ENCODE results near the gene KHDC1L. TPM values are rescaled to one million over a fixed set of nuclear protein-coding genes. Genes with fewer than 3 reads are reported as not detected.
A peak's percentile ranks its signal among the peaks of the same experiment; 100 is the strongest.
"Not testable (repeated sequence)": the region's sequence is repeated elsewhere in the genome, so short reads cannot be mapped to it uniquely, and the experiment has no call there.

Gene KHDC1L, protein sequence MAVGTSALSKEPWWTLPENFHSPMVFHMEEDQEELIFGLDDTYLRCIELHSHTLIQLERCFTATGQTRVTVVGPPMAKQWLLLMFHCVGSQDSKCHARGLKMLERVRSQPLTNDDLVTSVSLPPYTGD
- not detected for total RNA-seq

DNA sequence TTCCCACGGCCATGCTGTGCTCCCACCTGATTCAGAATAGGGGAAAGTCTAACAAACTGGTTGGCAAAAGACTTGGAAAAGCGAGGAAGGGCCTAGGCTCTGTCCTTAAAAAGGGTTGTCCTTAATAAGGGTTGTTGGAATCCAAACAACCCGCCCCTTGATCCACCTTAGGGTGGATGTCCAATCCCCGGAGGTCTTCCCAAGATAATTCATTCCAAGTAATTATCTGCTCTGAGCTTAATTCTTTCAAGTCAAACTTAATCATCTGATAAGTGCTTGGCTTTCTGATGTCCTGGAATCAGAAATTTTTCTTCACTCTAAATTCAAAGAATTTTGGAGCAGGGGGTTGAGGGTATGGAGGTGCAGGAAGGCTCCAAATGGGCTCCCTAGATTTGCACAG is at the start of gene KHDC1L:
Gene KHDC1L (minus strand): TSS at position 101 of the 400 bp plus-strand sequence. CDS start 88 bp downstream, at position 13.
- H3K9me3 Mint-ChIP-seq = no peaks in the 10 kb centered on the region
- ATAC-seq (no peak), DNase-seq (no peak)
- no peak within 1 kb of the TSS for H3K4me3 Mint-ChIP-seq
- no peaks in the 10 kb centered on the region for H3K27me3 Mint-ChIP-seq (ENCODE audit: low read depth)
- H3K36me3 Mint-ChIP-seq (ENCODE audit: insufficient read depth) = no peaks in the 10 kb centered on the region
- H3K4me1 Mint-ChIP-seq (ENCODE audit: low read depth) = no peaks in the 10 kb centered on the region

DNA sequence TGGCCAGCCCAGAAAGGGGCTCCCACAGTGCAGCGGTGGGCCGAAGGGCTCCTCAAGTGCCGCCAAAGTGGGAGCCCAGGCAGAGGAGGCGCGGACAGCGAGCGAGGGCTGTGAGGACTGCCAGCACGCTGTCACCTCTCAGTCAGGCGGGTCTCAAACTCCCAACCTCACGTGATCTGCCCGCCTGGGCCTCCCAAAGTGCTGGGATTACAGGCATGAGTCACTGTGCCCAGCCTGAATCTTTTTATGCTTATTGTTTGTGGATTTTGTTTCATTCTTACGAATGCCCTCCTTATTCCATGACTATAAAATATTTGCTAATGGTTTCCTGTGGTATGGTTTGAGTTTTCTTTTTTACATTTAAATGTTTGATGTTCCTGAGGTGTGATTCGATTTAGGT is 44.0 kb upstream of the KHDC1L start:
- not testable (repeated sequence) for ATAC-seq, DNase-seq

DNA sequence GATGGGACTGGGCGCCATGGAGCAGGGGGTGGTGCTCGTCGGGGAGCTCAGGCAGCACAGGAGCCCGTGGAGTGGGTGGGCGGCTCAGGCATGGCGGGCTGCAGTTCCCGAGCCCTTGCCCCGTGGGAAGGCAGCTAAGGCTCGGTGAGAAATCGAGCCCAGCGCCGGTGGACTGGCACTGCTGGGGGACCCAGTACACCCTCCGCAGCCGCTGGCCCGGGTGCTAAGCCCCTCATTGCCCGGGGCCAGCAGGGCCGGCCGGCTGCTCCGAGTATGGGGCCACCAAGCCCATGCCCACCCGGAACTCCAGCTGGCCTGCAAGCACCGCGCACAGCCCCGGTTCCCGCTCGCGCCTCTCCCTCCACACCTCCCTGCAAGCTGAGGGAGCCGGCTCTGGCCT is 43.6 kb upstream of the KHDC1L start:
- not testable (repeated sequence) for H3K36me3 Mint-ChIP-seq (ENCODE audit: insufficient read depth); H3K27me3 Mint-ChIP-seq (ENCODE audit: low read depth); H3K4me3 Mint-ChIP-seq; DNase-seq; H3K9me3 Mint-ChIP-seq; ATAC-seq
- peaks cover 12% of the 10 kb centered on the region for H3K4me1 Mint-ChIP-seq (ENCODE audit: low read depth)

More for the DNA sequence above, 44.0 kb upstream of the KHDC1L start:
- H3K4me3 Mint-ChIP-seq; H3K36me3 Mint-ChIP-seq (ENCODE audit: insufficient read depth); H3K27me3 Mint-ChIP-seq (ENCODE audit: low read depth); H3K9me3 Mint-ChIP-seq; H3K4me1 Mint-ChIP-seq (ENCODE audit: low read depth): not testable (repeated sequence)

DNA sequence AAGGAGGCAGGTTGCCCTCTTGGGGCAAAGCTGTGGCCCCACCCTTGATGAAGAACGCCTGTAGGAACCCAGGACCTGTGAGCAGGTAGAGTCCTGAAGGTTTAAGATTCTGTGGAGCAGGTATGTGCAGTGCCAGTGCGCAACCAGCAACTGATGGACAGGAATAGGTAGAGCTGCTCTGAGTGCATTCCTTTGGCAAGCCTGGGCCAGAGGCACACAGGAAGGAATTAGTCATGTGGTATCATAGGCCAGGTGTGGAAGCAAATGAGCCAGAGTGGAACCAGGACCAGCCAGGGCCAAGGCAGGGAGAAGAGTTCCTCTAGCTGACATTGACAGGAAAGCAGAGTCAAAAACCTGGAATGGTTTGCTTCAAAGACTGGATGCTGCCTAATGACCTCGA is 39.1 kb upstream of the KHDC1L start:
- Mint-ChIP-seq H3K27me3 (ENCODE audit: low read depth) (no peaks in the 10 kb centered on the region), H3K4me3 (peak overlapping the region; percentile 78), H3K4me1 (ENCODE audit: low read depth) (peaks cover 23% of the 10 kb centered on the region), H3K36me3 (ENCODE audit: insufficient read depth) (no peaks in the 10 kb centered on the region), H3K9me3 (no peaks in the 10 kb centered on the region)
- DNase-seq = no peak
- no peak for ATAC-seq

DNA sequence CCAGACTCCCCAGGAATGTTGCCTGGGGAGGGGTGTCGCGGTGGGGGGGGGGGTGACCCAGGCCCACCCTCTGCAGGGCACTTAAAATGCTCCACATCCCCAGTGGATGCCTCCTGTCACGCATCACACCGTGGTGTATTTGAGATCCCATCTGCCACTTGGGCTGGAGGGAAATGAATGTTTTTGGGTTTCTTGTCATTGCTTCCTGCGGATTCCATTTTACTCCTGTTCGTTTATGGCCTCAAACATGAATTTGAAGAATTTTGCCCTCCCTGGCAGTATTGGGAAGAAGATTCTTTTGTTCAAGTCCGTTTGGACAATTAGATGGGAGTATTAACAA is 38.2 kb upstream of the KHDC1L start:
- Mint-ChIP-seq H3K36me3 (ENCODE audit: insufficient read depth) (no peaks in the 10 kb centered on the region), H3K4me1 (ENCODE audit: low read depth) (peaks cover 23% of the 10 kb centered on the region), H3K9me3 (no peaks in the 10 kb centered on the region), H3K4me3 (peak overlapping the region; percentile 78), H3K27me3 (ENCODE audit: low read depth) (no peaks in the 10 kb centered on the region)
- DNase-seq (no peak), ATAC-seq (peak in 1 of 2 donors; percentile 6)

DNA sequence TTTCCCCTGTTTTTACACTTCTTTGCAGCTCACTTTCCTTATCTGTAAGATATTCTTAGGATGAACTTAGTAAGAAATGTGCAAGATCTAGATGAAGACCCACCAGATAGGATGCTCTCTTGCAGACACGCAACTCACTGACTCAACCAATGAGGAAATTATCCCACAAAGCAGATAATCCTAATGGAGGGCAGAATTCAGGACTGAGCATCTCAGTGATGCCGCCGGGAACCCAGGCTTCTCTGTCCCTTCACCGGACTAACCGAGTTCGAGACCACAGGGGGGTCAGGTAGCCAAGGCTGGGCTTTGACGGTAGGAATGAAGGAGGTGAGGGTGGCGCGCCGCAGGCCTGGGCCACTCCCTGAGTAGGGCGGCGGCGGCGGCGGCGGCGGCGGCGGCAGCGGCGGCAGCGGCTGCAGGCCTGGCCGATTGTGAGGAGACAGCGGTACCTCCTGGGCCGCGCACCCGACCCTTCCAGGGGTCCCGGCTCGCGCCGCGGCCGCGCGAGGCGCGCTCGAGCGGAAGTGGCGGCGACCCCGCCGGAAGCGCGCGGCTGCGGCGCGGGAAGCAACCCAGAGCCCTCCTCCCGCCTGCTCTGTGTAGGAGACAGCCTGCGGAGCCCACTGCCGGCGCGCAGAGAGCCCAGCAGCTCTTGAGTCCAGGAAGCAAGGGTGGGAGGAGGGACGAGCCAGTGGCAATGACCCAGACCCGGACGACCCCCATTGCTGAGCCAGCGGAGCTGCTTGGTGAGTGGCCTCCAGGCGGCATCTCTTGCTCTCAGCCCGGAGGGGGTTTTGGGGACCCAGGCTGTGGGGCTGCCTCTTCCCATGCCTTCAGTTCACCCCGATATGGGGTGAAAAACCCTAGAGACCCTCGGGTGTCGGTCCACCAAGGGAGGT is 37.6 kb upstream of the KHDC1L start, which contains the start of gene KHDC1:
Gene KHDC1 (minus strand): TSS at position 526 of the 899 bp plus-strand sequence. CDS start 20,679 bp downstream, outside the sequence.
- no peaks in the 10 kb centered on the region for H3K9me3 Mint-ChIP-seq
- H3K27me3 Mint-ChIP-seq (ENCODE audit: low read depth) = no peaks in the 10 kb centered on the region
- H3K4me3 Mint-ChIP-seq = peak within 1 kb of the TSS; percentile 86
- H3K4me1 Mint-ChIP-seq (ENCODE audit: low read depth) = peaks cover 23% of the 10 kb centered on the region
- no peaks in the 10 kb centered on the region for H3K36me3 Mint-ChIP-seq (ENCODE audit: insufficient read depth)
- ATAC-seq (peak; percentile 92 to 94), DNase-seq (peak; percentile 41)

DNA sequence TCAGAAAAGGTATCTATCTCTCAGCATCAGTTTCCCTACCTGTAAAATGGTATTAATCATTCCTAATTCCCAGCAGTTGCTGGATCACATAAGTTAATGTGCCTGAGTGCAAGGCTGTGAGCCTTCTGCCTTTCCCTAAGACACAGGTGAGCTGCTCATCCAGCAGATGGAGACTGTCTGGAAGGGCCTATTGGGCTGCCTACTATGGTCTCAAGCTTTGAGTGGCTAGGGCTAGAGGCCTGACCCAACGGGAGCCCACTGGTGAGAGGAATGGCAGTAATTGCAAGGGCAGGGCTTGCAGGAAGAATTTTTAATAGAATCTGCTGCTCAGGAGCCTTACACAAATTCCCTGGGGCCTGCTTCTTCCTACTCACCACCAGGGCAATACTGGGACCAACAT is 33.4 kb upstream of the KHDC1L start:
- H3K9me3 Mint-ChIP-seq = no peaks in the 10 kb centered on the region
- no peaks in the 10 kb centered on the region for H3K27me3 Mint-ChIP-seq (ENCODE audit: low read depth)
- ATAC-seq (no peak), DNase-seq (no peak)
- no peaks in the 10 kb centered on the region for H3K36me3 Mint-ChIP-seq (ENCODE audit: insufficient read depth)
- peaks cover 9% of the 10 kb centered on the region for H3K4me1 Mint-ChIP-seq (ENCODE audit: low read depth)
- H3K4me3 Mint-ChIP-seq = no peak overlapping the region

DNA sequence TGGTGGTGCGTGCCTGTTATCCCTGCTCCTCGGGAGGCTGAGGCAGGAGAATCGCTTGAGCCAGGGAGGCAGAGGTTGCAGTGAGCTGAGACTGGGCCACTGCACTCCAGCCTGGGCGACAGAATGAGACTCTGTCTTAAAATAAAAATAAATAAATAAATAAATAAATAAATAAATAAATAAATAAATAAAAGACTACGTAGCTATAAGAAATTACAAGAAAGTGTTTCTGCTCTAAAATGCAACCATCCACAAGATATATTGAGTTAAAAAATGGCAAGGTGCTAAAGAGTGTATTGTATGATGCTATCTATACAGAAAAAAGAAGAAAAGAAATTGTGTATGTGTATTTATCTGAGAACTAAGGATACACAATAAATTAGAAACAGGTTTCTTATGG is 29.0 kb upstream of the KHDC1L start:
- not testable (repeated sequence) for H3K4me1 Mint-ChIP-seq (ENCODE audit: low read depth); ATAC-seq; H3K9me3 Mint-ChIP-seq; DNase-seq; H3K27me3 Mint-ChIP-seq (ENCODE audit: low read depth); H3K36me3 Mint-ChIP-seq (ENCODE audit: insufficient read depth); H3K4me3 Mint-ChIP-seq

DNA sequence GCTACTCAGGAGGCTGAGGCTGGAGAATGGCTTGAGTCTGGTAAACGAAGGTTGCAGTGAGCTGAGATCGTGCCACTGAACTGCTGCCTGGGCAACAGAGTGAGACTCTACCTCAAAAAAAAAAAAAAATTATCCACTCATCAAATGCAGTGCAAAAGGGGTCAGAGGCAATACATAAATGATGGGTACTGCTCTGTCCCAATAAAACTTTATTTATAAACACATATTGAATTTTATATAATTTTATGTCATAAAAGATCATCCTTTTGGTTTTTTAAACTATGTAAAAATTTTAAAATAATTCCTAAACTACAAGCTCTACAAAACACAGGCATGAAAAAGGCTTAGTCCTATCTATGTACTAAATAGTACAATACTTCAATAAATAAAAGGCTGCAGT is 27.4 kb upstream of the KHDC1L start:
- Mint-ChIP-seq H3K27me3 (ENCODE audit: low read depth) (peaks cover 2% of the 10 kb centered on the region), H3K36me3 (ENCODE audit: insufficient read depth) (no peaks in the 10 kb centered on the region), H3K4me1 (ENCODE audit: low read depth) (no peaks in the 10 kb centered on the region), H3K4me3 (no peak overlapping the region), H3K9me3 (no peaks in the 10 kb centered on the region)
- no peak for DNase-seq
- ATAC-seq = no peak

DNA sequence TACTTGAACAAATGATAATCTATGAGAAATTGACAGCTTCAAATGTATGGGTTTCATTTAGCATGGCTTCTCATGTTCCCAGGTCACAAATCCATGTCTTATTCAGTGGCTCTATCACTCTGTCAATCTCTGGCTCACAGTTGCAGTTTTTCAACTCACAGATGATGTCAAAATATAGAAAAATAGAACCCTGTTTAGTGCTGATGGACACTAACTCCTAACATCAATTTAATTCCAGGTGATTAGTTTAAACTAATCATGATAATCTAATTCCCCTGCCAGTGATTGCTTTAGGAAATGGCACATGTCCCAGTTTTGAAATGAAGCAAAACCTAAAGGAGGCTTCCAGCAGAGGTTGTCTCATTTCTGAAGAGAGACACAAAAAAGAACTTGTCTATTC is 24.7 kb upstream of the KHDC1L start:
- ATAC-seq (no peak), DNase-seq (no peak)
- H3K9me3 Mint-ChIP-seq = no peaks in the 10 kb centered on the region
- no peaks in the 10 kb centered on the region for H3K36me3 Mint-ChIP-seq (ENCODE audit: insufficient read depth)
- no peak overlapping the region for H3K4me3 Mint-ChIP-seq
- H3K27me3 Mint-ChIP-seq (ENCODE audit: low read depth) = peaks cover 2% of the 10 kb centered on the region
- no peaks in the 10 kb centered on the region for H3K4me1 Mint-ChIP-seq (ENCODE audit: low read depth)

DNA sequence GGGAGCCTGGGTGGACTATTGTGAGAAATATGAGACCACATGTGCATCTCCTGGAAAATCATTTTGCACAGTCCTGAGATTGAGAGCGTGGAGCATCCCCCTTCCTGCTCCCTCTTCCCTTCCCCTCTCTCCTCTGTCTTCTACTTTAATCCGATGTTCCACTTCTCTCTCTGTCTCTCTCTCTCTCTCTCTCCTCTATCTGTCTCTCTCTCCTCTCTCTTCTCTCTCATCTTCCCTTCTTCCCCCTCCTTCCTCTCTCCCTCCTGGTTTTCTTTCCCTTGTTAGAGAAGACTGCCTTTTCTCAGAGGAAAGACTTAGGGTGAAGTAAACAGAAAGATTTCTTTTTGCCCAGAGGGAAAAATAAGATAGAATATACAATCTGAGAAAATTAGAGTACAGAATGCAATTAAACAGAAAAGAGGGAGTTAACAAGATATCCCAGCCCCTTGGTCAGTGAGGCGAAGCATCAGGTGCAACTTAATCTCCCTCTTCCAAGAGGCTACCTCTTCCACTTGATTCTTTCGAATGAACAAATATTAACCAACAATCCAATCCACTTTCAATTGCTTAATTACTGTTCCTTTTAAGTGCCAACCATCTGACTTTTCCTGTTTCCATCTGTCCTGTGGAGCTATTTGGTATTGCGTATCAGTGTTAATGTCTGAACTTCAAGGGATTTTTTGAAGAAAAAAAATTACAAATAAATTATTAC is 23.1 kb upstream of the KHDC1L start:
- Mint-ChIP-seq H3K36me3 (ENCODE audit: insufficient read depth) (no peaks in the 10 kb centered on the region), H3K4me3 (no peak overlapping the region), H3K9me3 (no peaks in the 10 kb centered on the region), H3K27me3 (ENCODE audit: low read depth) (peaks cover 2% of the 10 kb centered on the region), H3K4me1 (ENCODE audit: low read depth) (no peaks in the 10 kb centered on the region)
- DNase-seq (no peak), ATAC-seq (no peak)

DNA sequence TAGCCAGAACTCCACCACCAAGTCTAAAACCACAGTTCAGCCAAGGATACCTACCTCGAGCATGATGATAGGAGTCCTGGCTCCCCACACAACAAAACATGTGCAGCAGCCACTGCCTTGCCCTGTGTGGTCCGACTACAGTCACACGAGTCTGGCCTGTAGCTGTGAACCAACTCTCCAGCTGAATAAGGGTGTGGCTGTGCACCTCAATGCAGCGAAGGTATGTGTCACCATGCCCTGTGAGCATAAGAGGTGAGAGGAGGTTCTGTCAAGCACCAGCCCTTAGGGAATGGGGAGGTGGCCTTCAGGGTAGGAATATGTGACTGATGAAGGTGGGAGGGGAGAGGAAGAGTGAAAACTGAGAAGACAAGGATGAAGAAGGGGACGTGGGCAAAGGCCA is 16.7 kb upstream of the KHDC1L start:
- no peaks in the 10 kb centered on the region for H3K27me3 Mint-ChIP-seq (ENCODE audit: low read depth)
- H3K9me3 Mint-ChIP-seq = no peaks in the 10 kb centered on the region
- ATAC-seq (no peak), DNase-seq (no peak)
- no peak overlapping the region for H3K4me3 Mint-ChIP-seq
- H3K36me3 Mint-ChIP-seq (ENCODE audit: insufficient read depth) = no peaks in the 10 kb centered on the region
- no peaks in the 10 kb centered on the region for H3K4me1 Mint-ChIP-seq (ENCODE audit: low read depth)

DNA sequence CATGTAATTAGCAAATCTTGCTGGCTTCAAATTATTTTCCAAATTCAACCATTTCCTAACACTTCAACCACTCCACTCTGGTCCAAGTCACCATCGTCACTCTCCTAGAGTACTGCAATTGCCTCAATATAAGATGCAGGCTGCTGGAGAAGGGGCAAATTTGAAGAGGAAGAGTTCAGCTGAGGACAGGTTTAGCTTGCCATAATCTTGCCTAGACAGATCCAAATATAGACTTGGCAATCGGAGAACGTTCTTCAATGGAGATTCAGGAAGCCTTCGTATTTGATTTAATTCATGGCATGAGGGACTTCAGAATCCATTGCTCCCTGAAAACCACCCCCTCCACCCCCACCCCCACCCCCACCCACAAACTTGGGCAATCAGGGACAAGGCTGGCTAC is 15.4 kb upstream of the KHDC1L start:
- DNase-seq (no peak), ATAC-seq (no peak)
- Mint-ChIP-seq H3K4me1 (ENCODE audit: low read depth) (no peaks in the 10 kb centered on the region), H3K9me3 (no peaks in the 10 kb centered on the region), H3K27me3 (ENCODE audit: low read depth) (no peaks in the 10 kb centered on the region), H3K36me3 (ENCODE audit: insufficient read depth) (no peaks in the 10 kb centered on the region), H3K4me3 (no peak overlapping the region)

DNA sequence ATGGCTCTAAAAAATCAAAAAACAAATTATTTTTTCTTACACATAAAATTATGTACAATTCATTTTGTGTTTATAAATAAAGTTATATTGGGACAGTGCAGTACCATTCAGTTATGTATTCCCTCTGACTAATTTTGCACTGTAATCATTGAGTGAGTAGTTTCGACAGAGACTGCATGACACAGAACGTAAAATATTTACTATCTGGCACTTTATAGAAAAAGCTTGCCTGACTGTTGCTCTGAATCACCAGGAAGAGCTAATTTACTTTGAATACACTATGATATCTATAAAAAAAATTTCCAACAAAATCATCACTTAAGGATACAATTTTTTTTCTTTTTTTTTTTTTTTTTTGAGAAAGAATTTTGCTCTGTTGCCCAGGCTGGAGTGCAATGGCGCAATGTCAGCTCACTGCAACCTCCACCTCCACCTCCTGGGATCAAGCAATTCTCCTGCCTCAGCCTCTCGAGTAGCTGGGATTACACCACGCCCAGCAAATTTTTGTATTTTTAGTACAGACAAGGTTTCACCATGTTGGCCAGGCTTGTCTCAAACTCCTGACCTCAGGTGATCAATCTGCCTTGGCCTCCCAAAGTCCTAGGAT is 11.0 kb upstream of the KHDC1L start:
- no peaks in the 10 kb centered on the region for H3K27me3 Mint-ChIP-seq (ENCODE audit: low read depth)
- H3K4me3 Mint-ChIP-seq = no peak overlapping the region
- H3K9me3 Mint-ChIP-seq = no peaks in the 10 kb centered on the region
- no peaks in the 10 kb centered on the region for H3K4me1 Mint-ChIP-seq (ENCODE audit: low read depth)
- ATAC-seq (no peak), DNase-seq (no peak)
- H3K36me3 Mint-ChIP-seq (ENCODE audit: insufficient read depth) = no peaks in the 10 kb centered on the region

Measured in activated T-cell treated with anti-CD3 and anti-CD28 coated beads, Interleukin-2, amount 50 U/mL, for 4 hours (primary cell).